PC-3 (cell line): ENCODE data around the gene ANKRD62. TPM values are rescaled to one million over a fixed set of nuclear protein-coding genes. Genes with fewer than 3 reads are reported as not detected.

Experiments used
- ATAC-seq: fragments of 200-7000 bp; cut with Tn5 transposase; 2 replicates; pipeline ENCODE4 v1.9.1; 2020; ENCODE audit warnings: mild to moderate bottlenecking, moderate library complexity
- BruUV-seq: library from RNA; stranded (reverse); fragments of 400-500 nt; replicated peaks from 2 replicates; lab custom pipeline; 2021; lab: Mats Ljungman, UMichigan
- CTCF ChIA-PET: fragments of 300-600 bp; sonication (Branson Sonifier 250); formaldehyde crosslinking; loops from one replicate; lab custom pipeline; 2022; ENCODE audit warnings: antibody characterized with exemption; lab: Charles Lee
- POLR2A ChIA-PET: fragments of 300-600 bp; sonication (Branson Sonifier 250); formaldehyde crosslinking; loops from one replicate; lab custom pipeline; 2022; ENCODE audit warnings: antibody characterized with exemption; ENCODE audit not compliant: unreplicated experiment; lab: Charles Lee
- DNase-seq: peaks from one replicate; pipeline ENCODE4 v3.0.0-alpha.2; 2015
- H2AFZ ChIP-seq: fragments of 300-600 bp; sonication (generic); 2 replicates; pipeline ENCODE4 v1.6.0; 2016; ENCODE audit warnings: antibody characterized with exemption, low read length
- H3F3A ChIP-seq: fragments of 300-600 bp; sonication (generic); one replicate; pipeline ENCODE4 v1.6.0; 2017; ENCODE audit warnings: antibody characterized with exemption, low read length, control low read depth, mild to moderate bottlenecking; ENCODE audit not compliant: unreplicated experiment
- H3K27ac ChIP-seq: fragments of 300-600 bp; sonication (generic); 2 replicates; pipeline ENCODE4 v1.5.1; 2016; ENCODE audit warnings: mild to moderate bottlenecking, low read length
- H3K27me3 ChIP-seq: fragments of 300-600 bp; sonication (generic); 2 replicates; pipeline ENCODE4 v1.6.1; 2016; ENCODE audit warnings: low read length, mixed read lengths
- H3K36me3 ChIP-seq: fragments of 300-600 bp; sonication (generic); 2 replicates; pipeline ENCODE4 v1.6.1; 2016; ENCODE audit warnings: low read depth, mixed run types, low read length, mixed read lengths
- H3K4me1 ChIP-seq: fragments of 300-600 bp; sonication (generic); 2 replicates; pipeline ENCODE4 v1.5.1; 2016; ENCODE audit warnings: low read length; ENCODE audit not compliant: insufficient read depth
- H3K4me2 ChIP-seq: fragments of 300-600 bp; sonication (generic); 2 replicates; pipeline ENCODE4 v1.6.0; 2016; ENCODE audit warnings: low read length
- H3K4me3 ChIP-seq: fragments of 300-600 bp; sonication (generic); 2 replicates; pipeline ENCODE4 v1.5.1; 2016; ENCODE audit warnings: mild to moderate bottlenecking, low read length, mixed read lengths
- H3K79me2 ChIP-seq: fragments of 300-600 bp; sonication (generic); 2 replicates; pipeline ENCODE4 v1.6.1; 2017; ENCODE audit warnings: low read length, mixed read lengths
- H3K9ac ChIP-seq: fragments of 300-600 bp; sonication (generic); 2 replicates; pipeline ENCODE4 v1.6.0; 2016; ENCODE audit warnings: mild to moderate bottlenecking, low read length
- H3K9me2 ChIP-seq: fragments of 300-600 bp; sonication (generic); replicated peaks from 2 replicates; pipeline ENCODE4 v1.6.1; 2016; ENCODE audit warnings: mixed run types, low read length, mixed read lengths
- H3K9me3 ChIP-seq: fragments of 300-600 bp; sonication (generic); 2 replicates; pipeline ENCODE4 v1.6.1; 2016; ENCODE audit warnings: low read length, mixed read lengths
- H4K20me1 ChIP-seq: fragments of 300-600 bp; sonication (generic); 2 replicates; pipeline ENCODE4 v1.6.1; 2016; ENCODE audit warnings: low read length, mixed read lengths
- CTCF ChIP-seq: fragments of 300-600 bp; sonication (generic); conservative IDR thresholded peaks from 2 replicates; pipeline ENCODE4 v1.5.1; 2017; ENCODE audit warnings: antibody characterized with exemption, low read depth, mild to moderate bottlenecking, low read length
- EZH2 ChIP-seq: fragments of 300-600 bp; sonication (generic); IDR thresholded peaks from one replicate; pipeline ENCODE4 v1.6.1; 2017; ENCODE audit warnings: antibody characterized with exemption, mild to moderate bottlenecking, low read length; ENCODE audit not compliant: unreplicated experiment
- EZH2phosphoT487 ChIP-seq: fragments of 300-600 bp; sonication (generic); IDR thresholded peaks from 2 replicates; pipeline ENCODE4 v1.6.1; 2018; ENCODE audit warnings: mild to moderate bottlenecking, antibody characterized with exemption, low read length, borderline replicate concordance
- intact Hi-C: fragments of 100-400 bp; cut with micrococcal nuclease; formaldehyde crosslinking; loops from 2 replicates; pipeline ENCODE4 v1.9.0; 2023
- total RNA-seq: library from RNA; depleted of rRNA; stranded (reverse); fragments of >200 nt; gene quantifications from 2 replicates; pipeline ENCODE4 v1.2.3, GENCODE V29; 2014

ANKRD62 gene
- total RNA-seq, 1 experiment from 2014 or later: not detected

GRCh38 chr18:12092398-12093229 is 1.0 kb upstream of the ANKRD62 start:
- TF ChIP-seq EZH2: no peak
- peak; percentile 89 for TF ChIP-seq CTCF
- TF ChIP-seq EZH2phosphoT487: no peak
- DNase-seq: peak; percentile 84
- no peaks in the 10 kb centered on the region for H3K27me3 ChIP-seq
- peaks cover 6% of the 10 kb centered on the region for H3K4me1 ChIP-seq
- no TSS peak for BruUV-seq
- CTCF ChIA-PET: interaction anchor here (0.5 kb wide), 1 partner anchor 122 kb away, joined by 3 read pairs; no protein-coding TSS in a partner anchor
- no peak overlapping the region for H3K4me3 ChIP-seq
- H4K20me1 ChIP-seq: no peaks in the 10 kb centered on the region
- no peak overlapping the region for H3K9ac ChIP-seq
- H3K9me3 ChIP-seq: no peaks in the 10 kb centered on the region
- intact Hi-C loops: loop anchor here (1.0 kb wide), 3 partner anchors 29 to 179 kb away; no protein-coding TSS in a partner anchor
- no peaks in the 10 kb centered on the region for H3F3A ChIP-seq
- no peaks in the 10 kb centered on the region for H3K9me2 ChIP-seq
- POLR2A ChIA-PET: no interaction called here
- H3K4me2 ChIP-seq: peak overlapping the region; percentile 67
- no peaks in the 10 kb centered on the region for H3K79me2 ChIP-seq
- peak overlapping the region; percentile 65 for H2AFZ ChIP-seq
- no peaks in the 10 kb centered on the region for H3K36me3 ChIP-seq
- ATAC-seq: peak; percentile 100
- no peak overlapping the region for H3K27ac ChIP-seq

DNA sequence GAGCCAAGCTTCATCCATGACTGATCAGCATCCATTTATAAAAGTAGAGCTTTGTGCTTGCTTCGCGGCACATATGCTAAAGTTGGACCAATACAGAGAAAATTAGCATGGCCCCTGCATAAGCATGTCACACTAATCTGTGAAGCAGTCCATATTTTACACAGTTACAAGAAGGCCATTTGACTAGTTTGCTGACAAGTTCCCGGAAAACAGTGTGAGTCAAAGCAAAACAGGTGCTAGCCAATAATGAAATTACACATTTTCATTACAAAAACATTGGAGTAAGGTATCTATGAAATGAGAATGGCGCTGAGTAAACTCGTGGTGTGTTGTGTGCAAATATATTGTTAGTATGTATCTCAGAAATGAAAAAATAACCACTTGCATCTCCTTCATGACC is 4.7 kb downstream of the ANKRD62 start:
- Histone ChIP-seq H3K9ac (no peak overlapping the region), H3K4me2 (no peak overlapping the region), H3K79me2 (no peaks in the 10 kb centered on the region), H3F3A (no peaks in the 10 kb centered on the region), H3K27ac (no peak overlapping the region), H3K27me3 (peaks cover 29% of the 10 kb centered on the region), H4K20me1 (no peaks in the 10 kb centered on the region), H3K36me3 (no peaks in the 10 kb centered on the region), H3K4me3 (no peak overlapping the region), H3K9me3 (no peaks in the 10 kb centered on the region), H3K4me1 (peaks cover 6% of the 10 kb centered on the region), H3K9me2 (no peaks in the 10 kb centered on the region), H2AFZ (no peak overlapping the region)
- DNase-seq (no peak), ATAC-seq (no peak)
- TF ChIP-seq EZH2 (no peak), EZH2phosphoT487 (no peak), CTCF (no peak)
- intact Hi-C loops: no loop called here
- CTCF ChIA-PET: no interaction called here
- POLR2A ChIA-PET: no interaction called here
- no TSS peak for BruUV-seq

- Histone ChIP-seq H3K36me3 (no peaks in the 10 kb centered on the region), H3K79me2 (no peaks in the 10 kb centered on the region), H3F3A (no peaks in the 10 kb centered on the region), H3K9me3 (no peaks in the 10 kb centered on the region), H3K4me1 (peaks cover 6% of the 10 kb centered on the region), H3K27me3 (peaks cover 33% of the 10 kb centered on the region), H3K9me2 (no peaks in the 10 kb centered on the region), H4K20me1 (no peaks in the 10 kb centered on the region), H3K27ac (no peak overlapping the region), H2AFZ (no peak overlapping the region), H3K4me3 (no peak overlapping the region), H3K4me2 (no peak overlapping the region), H3K9ac (no peak overlapping the region)
- ATAC-seq (no peak), DNase-seq (no peak)
- intact Hi-C loops: no loop called here
- TF ChIP-seq CTCF (no peak), EZH2phosphoT487 (no peak), EZH2 (no peak)
- no TSS peak for BruUV-seq
- ChIA-PET CTCF (no interaction called here), POLR2A (no interaction called here)
Measured at GRCh38 chr18:12099160-12099559, 5.5 kb downstream of the ANKRD62 start.
